NK-92 (cell line): ENCODE data around the gene CXXC5.

Experiments used
- DNase-seq: peaks from one replicate; lab custom pipeline; 2025; ENCODE audit not compliant: unreplicated experiment; lab: John Stamatoyannopoulos, UW

CXXC5 gene

DNA sequence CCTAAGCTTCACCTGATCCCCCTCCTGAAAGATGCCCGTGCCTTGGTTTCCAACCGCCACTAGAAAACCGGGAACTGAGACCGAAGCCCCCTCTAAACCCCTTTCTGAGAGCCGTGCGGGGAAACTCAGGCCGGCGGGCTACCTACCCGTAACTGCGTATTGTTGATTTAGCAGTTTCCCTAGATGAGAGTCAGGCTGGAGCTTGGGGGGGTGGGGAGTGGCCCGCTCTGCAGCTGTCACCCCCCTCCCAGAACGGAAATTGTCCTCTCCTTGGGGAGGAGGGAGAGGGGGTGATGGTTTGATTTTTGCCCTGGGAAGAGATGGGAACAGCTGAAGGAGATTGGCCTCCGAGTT is 2.5 kb downstream of the CXXC5 start:
- DNase-seq = no peak

DNA sequence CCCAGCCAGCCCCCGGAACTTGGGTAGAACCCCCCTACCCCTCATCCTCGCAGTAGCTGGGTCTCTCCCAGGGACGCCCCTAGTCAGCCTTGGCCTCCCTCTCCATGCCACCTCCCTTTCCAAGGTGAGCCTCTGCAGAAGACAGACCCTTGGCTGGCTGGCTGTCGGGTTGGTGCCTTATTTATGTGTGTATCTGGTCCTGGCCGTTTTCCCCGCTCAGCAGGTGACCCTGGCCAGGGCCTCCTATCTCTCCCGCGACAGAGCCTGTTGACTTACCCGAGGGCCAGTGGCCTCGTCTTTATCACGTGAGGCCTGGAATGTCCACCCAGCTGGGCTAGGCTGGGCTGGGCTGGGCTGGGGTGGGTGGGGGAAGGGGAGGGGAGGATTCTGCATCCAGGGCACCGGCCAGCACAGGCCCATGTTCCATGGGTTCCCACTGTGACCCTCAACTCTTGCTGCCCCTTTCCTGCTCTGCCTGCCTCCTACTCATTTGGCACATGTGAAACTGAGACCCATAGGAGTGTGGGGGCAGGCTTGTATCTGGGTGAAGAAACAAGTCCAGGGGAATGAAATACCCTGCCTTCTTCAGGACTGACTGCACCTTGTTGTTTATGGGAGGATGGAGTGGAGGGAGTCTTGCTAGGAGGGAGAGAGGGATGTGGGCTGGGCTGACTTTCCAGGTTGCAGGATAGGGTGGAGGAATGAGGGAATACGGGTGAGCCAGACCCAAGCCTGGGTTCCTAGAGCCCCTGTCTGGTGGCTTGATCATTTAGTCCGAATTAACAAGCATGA is 3.1 kb downstream of the CXXC5 start:
- DNase-seq = no peak

DNA sequence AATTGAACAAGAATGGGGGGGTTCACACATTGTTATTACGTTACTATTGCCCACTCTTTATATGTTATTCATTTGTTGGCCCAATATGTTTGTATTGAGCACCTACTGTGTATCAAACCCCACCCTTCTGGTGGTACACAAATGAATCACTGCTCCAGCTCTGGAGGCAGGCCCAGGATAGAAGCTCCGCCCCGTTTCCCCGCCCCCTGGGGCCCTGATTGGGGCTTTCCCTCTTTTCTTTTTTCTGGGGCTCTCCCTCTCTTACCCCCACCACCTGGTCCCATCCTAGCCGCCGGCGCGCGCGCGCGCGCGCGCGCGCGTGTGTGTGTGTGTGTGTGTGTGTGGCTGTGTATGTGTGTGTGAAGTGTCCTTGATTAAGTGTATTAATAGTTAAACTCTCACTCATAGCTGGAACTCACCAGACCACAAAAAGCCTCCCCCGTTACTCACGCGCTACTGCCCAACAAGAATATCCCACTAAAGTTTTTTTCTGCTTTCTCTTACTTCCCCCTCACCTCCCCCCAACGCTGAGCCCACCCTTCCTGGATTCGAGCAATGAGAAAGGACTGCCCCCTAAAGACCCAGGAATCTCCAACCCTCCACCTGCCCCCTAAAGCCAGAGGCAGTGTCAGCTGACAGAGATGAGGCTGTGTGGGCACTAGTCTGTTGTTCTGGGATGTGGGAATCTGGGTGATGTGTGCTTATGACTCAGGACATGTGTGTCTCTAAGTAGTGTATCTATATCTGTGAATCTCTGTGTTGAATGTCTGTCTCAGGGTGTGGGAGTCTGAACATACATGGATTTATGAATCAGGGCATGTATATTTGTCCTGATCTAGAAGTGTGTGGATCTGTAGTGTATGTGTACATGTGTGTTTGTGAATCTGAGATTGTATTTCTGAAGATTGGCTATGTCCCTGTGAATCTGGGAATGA is 4.0 kb downstream of the CXXC5 start:
- DNase-seq = no peak

DNA sequence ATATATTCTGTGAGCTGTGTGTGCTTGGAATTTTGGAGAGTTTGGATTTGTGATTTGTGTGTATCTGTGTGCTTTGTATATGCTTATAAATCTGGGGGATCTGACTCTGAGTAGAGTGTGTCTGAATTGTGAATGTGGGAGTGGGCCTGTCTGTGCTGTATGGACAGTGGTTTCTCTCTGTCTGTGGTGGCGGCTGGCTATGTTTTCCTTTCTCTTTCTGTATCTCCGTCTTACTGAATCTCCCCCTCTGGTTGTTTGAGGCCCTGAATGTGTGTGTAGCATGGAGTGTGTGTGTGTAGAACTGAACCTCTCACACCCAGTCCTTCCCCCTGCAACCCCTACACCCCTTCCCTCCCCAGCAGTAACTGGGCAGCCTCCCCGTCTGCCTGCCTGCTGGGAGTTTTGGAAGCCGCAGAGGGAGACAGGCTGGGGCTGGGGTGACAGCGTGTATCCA is 4.7 kb downstream of the CXXC5 start:
- no peak for DNase-seq

DNA sequence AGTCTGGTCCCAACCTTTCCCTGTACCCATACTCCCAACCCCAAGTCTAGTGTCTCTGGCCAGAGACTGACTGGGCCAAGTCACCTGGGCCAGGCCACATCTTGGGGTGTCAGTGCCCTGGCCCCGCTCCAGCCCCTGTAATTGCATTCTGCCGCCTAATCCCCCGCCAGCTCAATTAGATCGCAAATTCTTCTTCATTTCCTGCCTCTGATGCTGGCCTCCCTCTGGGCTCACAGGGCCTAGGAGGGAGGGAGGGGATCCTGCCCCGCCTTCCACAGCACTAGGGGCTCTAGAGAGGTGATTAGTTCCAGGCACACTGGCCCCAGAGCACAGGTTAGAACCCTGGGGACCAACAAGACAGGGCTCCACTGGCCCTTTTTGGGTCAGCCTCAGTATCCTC is 5.5 kb downstream of the CXXC5 start:
- no peak for DNase-seq

DNA sequence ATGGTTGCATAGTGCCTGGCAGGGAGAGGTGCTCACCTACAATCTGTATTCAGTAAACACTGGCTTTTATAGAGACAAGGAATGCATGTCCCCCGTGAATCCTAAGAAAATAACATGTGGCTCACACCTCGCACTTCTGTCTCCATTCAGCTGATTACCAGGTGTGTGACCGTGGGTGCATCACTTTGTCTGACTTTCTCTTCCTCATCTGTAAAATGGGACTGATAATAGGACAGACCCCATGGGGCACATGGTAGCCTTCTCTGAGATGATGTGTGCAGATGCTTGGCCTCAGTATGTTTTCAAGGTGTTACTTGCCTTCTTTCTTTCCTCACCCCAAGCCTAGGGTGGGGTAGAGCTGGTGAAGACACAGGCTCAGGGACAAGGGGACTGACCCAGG is 6.3 kb downstream of the CXXC5 start:
- no peak for DNase-seq

DNA sequence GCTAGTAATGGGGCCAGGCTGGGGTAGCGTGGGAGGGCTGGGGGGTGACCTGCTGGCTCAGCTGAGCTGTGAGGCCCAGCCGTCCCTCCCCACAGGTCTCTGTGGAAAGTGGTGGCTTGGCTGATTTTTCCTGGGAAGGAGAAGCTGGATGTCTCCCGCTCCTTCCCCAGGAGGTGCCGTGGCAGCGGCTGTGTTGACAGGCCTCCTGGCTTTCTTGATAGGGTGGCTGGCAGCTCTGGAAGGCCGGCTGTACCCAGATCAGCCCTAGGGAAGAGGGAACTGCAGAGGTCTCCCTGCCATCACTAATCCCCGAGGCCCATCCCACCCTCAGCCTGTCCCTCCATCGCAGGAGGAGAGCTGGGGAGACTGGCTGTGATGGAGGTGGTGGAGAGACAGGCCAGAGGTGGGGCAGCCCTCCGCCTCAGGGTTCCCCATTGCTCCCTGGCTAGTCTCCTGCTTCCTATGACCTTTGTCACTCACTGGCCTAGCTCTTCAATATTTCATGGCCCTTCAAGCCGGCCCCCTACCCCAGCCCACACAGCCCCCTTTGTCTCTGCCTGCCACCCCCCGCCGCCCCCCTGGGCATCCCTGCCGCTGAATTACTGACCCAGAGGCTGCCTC is 6.8 kb downstream of the CXXC5 start:
- no peak for DNase-seq

DNA sequence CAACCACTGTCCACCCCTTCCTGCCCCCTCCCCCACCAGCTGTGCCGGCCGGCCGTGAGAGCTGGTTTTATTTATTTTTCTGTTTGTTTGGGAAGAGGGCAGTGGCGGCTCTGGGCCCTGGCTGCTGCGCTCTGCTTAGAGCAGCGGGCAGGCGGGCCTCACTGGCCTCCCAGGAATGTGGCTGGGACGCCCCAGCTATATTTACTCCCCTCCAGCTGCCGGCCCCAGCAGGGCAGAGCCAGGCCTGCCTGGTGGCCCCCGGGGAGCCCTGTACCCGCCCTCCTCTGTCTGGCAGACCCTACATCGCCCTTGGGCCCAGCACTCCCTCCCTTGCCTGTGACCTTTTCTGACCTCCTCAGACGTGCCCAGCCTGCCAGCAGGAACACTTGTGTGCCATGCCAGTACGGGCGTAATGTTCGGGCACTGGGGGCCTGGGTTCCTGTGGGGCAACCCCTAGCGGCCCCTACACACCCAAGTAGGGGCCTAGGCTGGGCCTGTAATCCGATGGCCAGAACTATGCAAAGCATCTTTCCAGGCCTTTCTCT is 7.7 kb downstream of the CXXC5 start:
- DNase-seq = no peak

DNA sequence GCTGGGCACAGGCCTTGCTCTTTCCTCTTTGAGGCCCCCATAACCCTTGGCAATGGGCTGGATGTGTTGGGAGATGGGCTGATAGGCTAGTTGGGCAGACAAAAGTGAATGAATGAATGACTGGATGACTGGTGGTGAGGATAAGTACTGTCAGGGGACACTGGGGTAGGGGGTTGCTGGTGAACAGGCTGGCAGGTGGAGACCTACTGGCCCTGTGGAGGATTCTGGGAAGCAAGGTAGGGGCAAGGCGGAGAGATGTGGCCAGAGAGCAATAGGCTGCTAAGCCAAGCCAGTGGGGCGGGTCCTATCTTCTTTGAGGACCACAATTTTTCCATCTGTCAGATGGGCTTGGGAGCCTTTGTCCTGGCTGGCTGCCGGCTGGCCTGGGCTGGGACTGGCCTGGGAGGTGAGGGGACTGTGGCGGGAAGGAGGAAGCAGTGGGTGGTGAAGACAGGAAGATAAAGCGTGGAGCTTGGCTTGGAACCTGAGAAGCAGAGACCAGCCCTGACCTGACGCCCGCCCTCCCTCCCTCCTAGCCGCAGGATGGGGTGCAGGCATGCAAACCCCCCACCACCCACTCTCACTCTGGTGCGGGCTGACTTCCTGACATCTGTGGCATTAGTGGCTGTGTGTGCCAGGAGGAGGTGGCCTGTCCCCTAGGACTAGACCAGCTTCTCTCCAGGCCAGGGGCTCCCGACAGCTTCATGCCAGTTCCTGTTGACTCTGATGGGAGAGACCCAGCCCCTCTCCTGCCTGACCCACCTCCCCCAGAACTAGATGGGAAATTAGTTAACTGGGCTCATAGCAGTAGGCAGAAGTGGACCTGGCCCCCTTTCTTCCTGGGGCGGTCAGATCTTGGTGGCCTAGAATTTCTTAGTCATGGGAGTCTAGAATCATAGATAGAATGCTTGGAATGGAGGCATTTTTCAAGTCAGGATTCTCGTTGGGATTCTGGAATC is 9.5 kb downstream of the CXXC5 start:
- no peak for DNase-seq

DNA sequence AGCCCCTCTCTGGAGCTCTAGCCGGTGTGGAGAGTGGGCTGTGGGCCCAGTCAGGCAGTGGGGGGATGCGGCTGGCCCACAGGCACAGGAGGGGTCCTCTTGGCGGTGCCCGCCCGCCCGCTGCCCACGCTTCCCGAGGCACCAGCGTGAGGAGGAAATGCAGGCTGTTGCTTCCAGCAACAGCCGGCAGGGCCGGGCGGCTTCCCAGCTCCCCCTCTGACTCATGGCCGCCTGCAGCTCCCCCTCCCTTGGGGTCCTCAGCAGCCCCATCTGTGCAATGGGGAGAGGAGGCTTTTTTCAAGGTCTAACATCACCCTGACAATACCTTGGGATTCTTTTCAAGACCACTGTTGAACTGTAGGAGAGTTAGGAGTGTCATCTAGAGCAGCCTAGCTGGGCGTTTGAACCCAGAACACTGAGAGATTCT is 10.4 kb downstream of the CXXC5 start:
- no peak for DNase-seq

DNA sequence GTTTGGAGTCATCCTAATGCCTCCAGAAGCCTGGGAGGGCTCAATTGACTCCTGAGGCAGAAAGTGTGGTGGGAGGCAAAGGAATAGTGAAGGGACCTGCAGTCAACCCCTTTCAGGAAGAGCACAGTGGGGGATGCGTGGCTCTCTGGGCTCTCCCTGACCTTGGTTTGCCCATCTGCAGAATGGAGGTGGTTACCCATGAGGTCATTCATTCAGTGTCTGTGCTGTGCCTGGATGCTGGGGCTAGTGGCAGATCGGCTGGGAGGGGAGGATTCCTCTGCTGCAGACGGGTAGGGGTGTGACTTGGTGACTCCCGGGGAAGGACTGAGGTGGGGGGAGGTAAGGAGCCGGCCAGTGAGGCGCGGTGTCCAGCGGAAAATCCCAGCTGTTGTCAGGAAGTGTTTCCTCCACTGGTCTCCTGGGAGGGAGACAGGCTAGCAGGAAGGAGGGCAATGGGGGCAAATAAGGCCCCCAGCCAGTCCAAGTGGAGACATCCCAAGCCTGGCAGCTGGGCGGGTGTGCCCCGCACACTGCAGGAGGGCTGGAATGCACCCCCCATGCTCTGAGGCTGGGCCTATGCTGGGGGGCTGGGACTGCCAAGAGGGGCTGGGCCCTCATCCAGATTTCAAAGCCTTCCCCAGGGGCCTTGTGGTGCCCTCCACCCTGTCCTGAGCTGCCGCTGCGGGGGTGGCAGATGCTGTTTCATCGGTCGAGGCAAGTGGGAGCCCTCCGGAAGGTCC is 10.9 kb downstream of the CXXC5 start:
- DNase-seq = no peak

DNA sequence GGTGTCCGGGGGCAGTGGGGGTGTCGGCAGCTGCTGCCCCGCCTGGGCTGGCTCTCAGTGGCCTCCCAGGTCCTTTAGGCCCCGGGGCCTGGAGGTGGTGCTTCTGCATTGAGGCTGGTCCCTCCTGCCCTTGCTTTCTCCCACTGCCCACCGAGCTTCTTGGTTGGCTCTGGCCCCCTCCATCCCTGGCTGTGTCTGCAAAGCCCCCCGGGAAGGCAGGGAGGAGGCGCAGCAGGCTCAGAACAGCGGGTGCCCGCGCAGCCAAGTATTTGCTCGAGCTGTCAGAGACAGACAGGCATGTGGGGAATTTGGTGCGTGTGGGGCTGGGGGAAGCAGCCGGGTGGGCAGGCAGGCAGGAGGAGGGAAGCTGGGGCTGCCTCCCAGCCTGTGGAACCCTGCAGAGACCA is 11.5 kb downstream of the CXXC5 start:
- no peak for DNase-seq

DNA sequence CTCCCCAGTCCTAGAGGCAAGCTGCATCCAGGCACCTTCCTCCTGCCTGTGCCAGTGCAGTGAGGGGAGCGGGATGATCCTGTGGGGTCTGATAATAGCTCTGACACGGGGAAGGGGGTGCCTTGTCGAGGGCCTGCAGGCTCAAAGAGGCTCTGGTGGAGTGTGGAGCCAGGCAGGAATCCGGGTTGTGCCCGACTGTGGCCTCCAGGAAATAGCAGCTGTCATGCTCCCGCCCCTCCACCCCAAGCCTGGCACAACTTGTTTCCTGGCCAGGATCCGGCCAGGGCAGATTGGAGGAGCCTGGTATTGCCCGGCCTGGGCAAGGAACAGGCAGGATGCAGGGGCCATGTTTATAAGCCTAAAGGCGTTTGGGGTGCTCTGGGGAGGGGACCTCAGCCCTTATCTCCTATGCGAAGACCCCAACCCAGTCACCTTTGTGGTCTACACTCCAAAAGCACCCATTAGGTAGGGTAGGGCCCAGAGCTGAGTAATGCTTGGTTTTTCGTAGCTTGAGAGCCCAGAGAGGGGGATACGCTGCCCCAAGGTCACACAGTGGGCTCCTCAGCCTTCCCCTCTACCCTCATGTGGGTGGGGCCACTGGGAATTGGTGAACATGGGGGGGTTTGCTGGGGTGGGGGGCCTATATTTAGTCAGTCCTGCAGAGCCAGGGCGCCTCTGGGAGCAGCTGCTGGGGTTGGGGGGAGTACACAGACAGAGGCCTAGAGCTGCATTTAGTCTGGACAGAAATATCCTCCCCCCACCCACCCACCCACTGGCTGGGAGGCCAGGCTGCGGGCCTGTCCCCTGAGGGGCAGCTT is 12.2 kb downstream of the CXXC5 start:
- DNase-seq = no peak

DNA sequence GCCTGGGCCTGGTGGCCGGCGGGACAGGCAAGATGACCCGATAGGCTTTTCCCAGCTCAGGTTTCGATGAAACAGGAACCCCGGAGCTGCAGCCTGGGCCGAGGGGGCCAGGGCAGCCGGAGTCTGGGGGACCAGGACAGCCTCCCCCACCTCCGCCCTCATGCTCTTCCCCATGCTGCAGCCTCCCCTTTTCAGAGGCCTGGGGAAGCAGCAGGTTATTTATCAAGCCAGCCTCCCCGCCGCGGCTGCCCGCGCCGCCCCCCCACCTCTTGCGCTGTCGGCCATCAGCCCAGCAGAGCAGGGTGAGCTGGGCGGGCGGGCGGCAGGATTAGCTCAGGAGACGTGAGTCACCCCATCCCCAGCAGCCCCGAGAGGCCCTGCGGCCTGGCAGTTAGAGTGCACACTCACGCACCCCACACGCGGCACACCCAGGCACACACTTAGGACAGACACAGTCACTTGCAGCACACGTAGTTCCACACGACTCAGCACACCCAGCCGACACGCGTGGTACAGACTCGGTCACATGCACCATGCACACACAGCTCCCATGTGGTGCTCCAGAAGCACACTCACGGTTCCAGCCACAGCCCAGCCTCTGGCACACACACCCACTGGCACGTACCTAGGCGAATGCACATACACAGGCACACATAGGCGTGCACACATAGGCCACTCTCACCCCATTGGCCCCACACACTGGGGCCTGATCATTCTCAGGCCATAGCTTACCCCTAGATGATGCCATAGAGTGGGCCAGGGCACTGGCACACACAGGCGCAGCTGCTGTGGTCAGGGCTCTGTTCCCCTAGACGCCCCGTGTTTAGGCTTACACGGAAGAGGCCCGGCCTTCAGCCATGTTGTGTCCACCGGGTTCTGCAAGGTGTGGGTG is 13.0 kb downstream of the CXXC5 start:
- no peak for DNase-seq

DNA sequence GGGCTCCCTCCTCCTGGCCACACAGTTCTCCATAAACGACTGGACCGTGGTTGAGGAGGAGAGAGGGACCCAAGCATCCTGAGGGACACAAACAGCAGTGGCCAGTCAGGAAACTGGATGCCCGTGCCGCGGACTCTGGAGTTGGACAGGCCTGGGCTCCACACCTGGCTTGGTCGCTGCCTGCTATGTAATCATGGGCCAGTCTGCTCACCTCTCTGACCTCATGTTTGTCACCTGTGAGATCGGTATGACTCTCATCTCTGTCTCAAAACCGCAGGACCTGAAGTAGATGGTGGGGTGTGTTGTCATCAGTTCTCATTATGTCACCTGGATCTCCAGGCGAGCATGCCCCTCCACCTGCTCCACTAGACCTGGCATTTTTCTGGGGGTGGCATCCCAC is 14.5 kb downstream of the CXXC5 start:
- DNase-seq = no peak

DNA sequence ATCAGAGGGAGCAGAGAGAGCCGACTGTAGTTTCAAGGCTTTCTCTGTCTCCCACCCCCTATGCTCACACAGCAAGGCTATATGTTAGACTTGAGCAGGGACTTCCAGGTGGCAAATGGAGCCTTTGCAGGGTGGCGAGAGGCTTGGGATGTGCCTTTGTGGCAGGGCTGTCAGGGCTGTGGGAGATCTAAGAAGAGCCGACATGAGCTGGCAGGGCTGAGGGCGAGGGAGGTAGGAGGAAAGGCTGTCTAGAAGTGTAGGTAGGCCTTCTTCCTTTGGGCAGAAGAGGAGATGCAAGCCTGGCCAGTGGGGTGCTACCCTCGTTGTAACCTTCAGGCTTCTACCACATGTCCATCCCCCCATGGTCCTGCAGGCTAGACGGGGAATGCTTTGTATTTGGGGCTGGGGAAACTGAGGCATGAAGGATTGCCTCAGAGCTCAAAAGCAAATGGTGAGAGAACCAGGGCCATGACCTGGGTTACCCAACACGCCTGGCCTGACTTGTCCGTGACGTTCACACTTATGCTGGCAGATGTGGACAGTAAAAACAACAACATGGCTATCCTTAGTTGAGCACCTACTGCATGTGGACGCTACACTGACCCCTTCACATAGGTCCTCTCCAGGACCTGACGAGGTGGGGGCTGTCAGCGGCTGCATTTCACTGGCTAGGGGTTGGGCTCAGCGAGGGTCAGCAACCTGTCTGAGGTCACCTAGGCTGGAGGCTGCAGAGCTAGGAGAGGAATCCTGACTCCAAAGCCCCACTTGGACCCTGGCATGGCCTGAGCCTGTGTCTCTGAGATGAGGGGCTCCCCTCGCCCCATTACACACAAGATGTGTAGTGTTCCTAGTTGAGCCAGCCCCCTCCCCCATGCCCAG is 15.3 kb downstream of the CXXC5 start:
- DNase-seq = no peak
